Right atrium auricular region (tissue), 2 donors: ENCODE results near the gene ITPR2. TPM values are rescaled to one million over a fixed set of nuclear protein-coding genes. Genes with fewer than 3 reads are reported as not detected.
A peak's percentile ranks its signal among the peaks of the same experiment; 100 is the strongest.

Experiments
- DNase-seq: peaks from one replicate; pipeline ENCODE4 v3.0.0-alpha.2; 2019; ENCODE audit warnings: low spot score
- H3K27ac ChIP-seq, 2 donors: fragments of 200-600 bp; sonication (generic); 1 replicate in 1 of 2; 2 replicates in 1 of 2; pipeline ENCODE4 v1.5.1; 2016 to 2019
- H3K27me3 ChIP-seq, 2 donors: fragments of 200-600 bp; sonication (generic); one replicate each; pipeline versions ENCODE4 v1.5.1 to v1.6.0; 2017 to 2019
- H3K36me3 ChIP-seq: fragments of 200-600 bp; sonication (generic); one replicate; pipeline ENCODE4 v1.5.1; 2016
- H3K4me1 ChIP-seq, 2 donors: fragments of 200-600 bp; sonication (generic); one replicate each; pipeline versions ENCODE4 v1.5.1 to v1.6.0; 2017 to 2019
- H3K4me3 ChIP-seq, 2 donors: fragments of 200-600 bp; sonication (generic); 1 replicate in 1 of 2; 2 replicates in 1 of 2; pipeline ENCODE4 v1.5.1; 2017 to 2019; ENCODE audit warnings: mild to moderate bottlenecking in 1 of 2, moderate library complexity in 1 of 2
- H3K9me3 ChIP-seq, 2 donors: fragments of 200-600 bp; sonication (generic); one replicate each; pipeline ENCODE4 v1.5.1; 2019
- total RNA-seq, 2 donors: library from RNA; depleted of rRNA; stranded (reverse); fragments of >200 nt; gene quantifications; one replicate each; pipeline ENCODE4 v1.1.0, GENCODE V29; 2016
- TF ChIP-seq, protein P1 (sequence below), 2 donors: fragments of 200-600 bp; sonication (generic); IDR thresholded peaks; one replicate each; pipeline ENCODE4 v1.5.1; 2019; ENCODE audit warnings: antibody characterized with exemption in 2 of 2

ITPR2 gene
- total RNA-seq, 2 donors from 2014 or later = 13.0 to 20.7 TPM

DNA sequence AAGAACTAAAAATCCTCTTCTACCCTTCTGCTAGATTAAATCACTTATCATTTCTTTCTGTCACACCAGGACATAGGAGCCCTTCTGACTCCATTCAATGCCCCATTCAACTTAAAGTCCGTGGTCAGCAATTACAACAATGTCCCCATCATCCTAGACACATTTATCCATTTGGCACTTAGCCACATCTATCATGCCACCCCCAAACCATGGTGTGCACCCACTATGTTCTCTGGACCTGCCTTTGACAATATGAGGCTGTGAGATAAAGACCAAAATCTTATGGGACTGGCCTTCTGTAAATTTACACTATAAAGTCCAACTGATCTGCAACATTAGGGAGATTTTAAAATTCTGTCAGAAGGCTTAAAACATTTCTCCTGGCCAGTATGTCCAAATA lies 533.2 kb downstream of the ITPR2 start:
- no peaks in the 10 kb centered on the region for H3K9me3 ChIP-seq
- DNase-seq = no peak
- peaks cover 0 to 17% of the 10 kb centered on the region in 2 donors for H3K4me1 ChIP-seq
- peak overlapping the region; percentile 76 to 78 for H3K27ac ChIP-seq
- no peaks in the 10 kb centered on the region for H3K27me3 ChIP-seq
- no peaks in the 10 kb centered on the region for H3K36me3 ChIP-seq
- TF ChIP-seq, protein P1, sequence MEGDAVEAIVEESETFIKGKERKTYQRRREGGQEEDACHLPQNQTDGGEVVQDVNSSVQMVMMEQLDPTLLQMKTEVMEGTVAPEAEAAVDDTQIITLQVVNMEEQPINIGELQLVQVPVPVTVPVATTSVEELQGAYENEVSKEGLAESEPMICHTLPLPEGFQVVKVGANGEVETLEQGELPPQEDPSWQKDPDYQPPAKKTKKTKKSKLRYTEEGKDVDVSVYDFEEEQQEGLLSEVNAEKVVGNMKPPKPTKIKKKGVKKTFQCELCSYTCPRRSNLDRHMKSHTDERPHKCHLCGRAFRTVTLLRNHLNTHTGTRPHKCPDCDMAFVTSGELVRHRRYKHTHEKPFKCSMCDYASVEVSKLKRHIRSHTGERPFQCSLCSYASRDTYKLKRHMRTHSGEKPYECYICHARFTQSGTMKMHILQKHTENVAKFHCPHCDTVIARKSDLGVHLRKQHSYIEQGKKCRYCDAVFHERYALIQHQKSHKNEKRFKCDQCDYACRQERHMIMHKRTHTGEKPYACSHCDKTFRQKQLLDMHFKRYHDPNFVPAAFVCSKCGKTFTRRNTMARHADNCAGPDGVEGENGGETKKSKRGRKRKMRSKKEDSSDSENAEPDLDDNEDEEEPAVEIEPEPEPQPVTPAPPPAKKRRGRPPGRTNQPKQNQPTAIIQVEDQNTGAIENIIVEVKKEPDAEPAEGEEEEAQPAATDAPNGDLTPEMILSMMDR (IDR thresholded peaks at IDR 0.05) = no peak
- no peak overlapping the region for H3K4me3 ChIP-seq

DNA sequence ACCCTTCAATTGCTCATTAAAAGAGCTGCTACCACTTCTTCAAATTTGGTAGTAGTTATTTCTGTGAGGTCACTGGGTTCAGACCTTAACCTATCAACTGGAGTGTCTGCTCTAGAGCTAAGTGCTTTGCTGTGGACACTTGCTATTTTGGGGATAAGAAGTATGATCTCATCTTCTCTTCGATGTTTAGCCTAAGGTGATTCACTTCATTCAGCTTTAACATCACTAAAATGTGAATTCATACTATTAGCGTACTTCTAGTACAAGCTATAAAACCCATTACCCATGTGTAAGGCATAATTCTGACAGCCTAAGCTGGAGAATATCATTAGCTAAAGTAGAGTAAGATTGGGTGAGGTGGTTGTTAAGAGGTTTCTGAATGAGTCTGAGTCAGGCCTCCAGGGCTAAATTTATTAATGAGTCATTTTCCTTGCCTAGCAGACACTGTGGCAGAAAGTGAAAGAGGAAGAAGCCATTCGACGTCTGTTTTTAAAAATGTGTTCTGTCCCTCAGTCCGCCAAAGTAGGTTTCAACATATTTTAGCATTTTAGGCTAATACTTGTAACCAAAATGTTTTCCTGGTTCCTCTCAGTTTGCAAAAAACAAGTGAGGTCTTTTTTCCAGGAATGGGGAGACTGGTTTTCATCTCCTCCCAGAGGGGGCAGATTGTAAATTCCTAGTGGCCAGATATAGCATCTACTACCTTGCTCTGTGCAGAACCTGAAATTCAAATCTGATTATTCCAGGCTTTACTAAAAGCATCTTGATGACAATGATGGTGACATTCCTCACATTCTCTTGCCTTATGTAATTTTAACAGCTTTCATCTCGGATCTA lies 534.0 kb downstream of the ITPR2 start:
- TF ChIP-seq, protein P1 (IDR thresholded peaks at IDR 0.05) = peak in 1 of 2 donors; percentile 36
- Histone ChIP-seq H3K4me3 (peak overlapping the region in 1 of 2 donors; percentile 6), H3K27ac (peak overlapping the region; percentile 76 to 78), H3K4me1 (peaks cover 0 to 17% of the 10 kb centered on the region in 2 donors), H3K27me3 (no peaks in the 10 kb centered on the region), H3K36me3 (no peaks in the 10 kb centered on the region), H3K9me3 (no peaks in the 10 kb centered on the region)
- no peak for DNase-seq

DNA sequence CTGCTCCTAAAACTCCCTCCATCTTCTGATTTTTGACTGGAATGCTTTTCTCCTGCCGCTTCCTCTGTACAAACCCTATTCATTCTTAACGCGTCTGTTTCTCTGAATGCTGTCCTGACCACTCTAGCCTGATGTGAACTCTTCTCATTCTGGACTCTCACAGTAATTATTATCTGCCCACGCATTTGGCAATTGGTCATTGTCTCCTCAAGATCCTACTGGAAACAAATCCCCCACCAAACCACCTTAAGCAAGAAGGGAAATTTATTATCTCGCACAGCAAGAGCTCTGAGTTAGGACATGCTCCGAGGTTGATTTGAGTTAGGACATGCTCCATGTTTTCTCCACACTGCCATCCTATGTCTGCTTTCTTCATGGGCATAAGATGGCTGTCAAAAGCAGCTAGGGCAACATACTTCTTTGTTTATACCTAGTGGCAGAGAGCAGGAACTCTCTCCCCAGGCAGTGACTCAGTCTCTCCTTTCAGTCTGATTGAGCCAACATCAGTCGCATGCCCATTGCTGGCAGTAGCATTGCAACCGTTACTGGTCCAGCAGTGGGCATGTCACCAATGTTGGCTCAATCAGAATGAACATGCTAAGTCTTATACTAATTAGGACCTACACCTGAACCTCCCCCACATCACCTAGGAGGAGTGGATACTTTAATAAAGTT lies 535.5 kb downstream of the ITPR2 start:
- DNase-seq = no peak
- TF ChIP-seq, protein P1 (IDR thresholded peaks at IDR 0.05) = no peak
- H3K36me3 ChIP-seq = no peaks in the 10 kb centered on the region
- H3K9me3 ChIP-seq = no peaks in the 10 kb centered on the region
- H3K27ac ChIP-seq = no peak overlapping the region
- H3K4me3 ChIP-seq = no peak overlapping the region
- H3K4me1 ChIP-seq = peaks cover 0 to 17% of the 10 kb centered on the region in 2 donors
- H3K27me3 ChIP-seq = no peaks in the 10 kb centered on the region

DNA sequence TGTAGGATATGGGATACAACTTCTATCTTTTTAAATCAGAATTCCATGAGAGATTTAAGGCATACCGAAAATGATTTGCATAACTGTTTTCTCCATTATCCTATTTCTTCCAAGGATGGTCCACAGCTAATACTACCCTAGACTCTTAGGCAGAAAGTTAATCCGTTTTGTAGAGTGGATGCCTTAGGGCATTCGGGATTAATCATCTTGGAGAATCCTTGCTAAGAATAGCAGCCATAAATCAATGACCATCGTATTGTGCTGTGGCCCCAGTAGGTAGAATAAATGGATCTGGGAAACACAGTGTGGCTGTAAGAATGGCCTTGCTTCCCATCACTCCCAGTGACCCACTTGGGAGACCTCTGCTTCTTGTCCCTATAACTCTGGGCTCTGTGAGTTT lies 538.0 kb downstream of the ITPR2 start:
- H3K27ac ChIP-seq = no peak overlapping the region
- DNase-seq = no peak
- H3K27me3 ChIP-seq = no peaks in the 10 kb centered on the region
- TF ChIP-seq, protein P1 (IDR thresholded peaks at IDR 0.05) = no peak
- H3K36me3 ChIP-seq = no peaks in the 10 kb centered on the region
- H3K4me3 ChIP-seq = no peak overlapping the region
- H3K9me3 ChIP-seq = no peaks in the 10 kb centered on the region
- H3K4me1 ChIP-seq = peaks cover 0 to 17% of the 10 kb centered on the region in 2 donors

DNA sequence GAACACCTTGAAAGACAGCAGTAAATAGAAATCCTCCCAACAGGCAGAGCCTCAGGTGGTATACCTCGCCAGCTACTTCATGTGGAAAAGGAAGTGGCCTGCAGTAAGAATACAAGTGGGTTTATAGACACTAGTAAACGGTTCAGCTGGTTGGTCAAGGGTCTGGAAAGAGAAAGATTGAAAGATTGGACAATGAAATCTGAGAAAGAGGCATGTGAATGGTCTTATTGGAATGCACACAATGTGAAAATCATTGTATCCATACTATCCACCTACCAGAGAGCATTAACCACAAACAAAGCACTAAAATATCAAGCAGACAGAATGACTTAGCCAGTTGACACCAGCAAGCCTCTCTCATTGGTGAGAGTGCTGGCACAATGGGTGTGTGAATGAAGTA lies 539.4 kb downstream of the ITPR2 start:
- Histone ChIP-seq H3K9me3 (no peaks in the 10 kb centered on the region), H3K36me3 (no peaks in the 10 kb centered on the region), H3K27ac (no peak overlapping the region), H3K27me3 (no peaks in the 10 kb centered on the region), H3K4me1 (peaks cover 0 to 10% of the 10 kb centered on the region in 2 donors), H3K4me3 (no peak overlapping the region)
- TF ChIP-seq, protein P1 (IDR thresholded peaks at IDR 0.05) = no peak
- DNase-seq = no peak
